ENCODE results near the gene PRKAG2.

DNA sequence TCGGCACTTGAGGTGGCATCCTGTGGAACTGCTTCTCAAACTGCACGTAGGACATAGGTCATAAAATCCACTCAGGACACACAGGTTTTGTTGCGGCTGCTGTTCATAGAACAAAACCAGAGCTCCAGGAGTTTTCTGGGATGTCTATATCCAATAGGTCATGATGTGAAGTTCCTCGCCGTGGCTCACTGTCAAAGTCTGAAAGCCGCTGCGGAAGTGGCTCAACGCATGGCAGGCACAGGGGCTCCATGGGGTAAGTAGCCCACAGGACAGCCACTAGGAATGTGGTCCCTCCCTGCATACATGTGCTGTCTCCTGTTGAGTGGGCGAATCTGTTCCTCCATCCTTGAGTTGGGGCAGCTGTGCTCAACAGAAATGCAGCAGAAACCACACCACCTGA lies 72.2 kb downstream of the PRKAG2 start:
- TF ChIP-seq, protein P1, sequence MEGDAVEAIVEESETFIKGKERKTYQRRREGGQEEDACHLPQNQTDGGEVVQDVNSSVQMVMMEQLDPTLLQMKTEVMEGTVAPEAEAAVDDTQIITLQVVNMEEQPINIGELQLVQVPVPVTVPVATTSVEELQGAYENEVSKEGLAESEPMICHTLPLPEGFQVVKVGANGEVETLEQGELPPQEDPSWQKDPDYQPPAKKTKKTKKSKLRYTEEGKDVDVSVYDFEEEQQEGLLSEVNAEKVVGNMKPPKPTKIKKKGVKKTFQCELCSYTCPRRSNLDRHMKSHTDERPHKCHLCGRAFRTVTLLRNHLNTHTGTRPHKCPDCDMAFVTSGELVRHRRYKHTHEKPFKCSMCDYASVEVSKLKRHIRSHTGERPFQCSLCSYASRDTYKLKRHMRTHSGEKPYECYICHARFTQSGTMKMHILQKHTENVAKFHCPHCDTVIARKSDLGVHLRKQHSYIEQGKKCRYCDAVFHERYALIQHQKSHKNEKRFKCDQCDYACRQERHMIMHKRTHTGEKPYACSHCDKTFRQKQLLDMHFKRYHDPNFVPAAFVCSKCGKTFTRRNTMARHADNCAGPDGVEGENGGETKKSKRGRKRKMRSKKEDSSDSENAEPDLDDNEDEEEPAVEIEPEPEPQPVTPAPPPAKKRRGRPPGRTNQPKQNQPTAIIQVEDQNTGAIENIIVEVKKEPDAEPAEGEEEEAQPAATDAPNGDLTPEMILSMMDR (IDR thresholded peaks at IDR 0.05): no peak
- TF ChIP-seq POLR2A (IDR thresholded peaks at IDR 0.05) (no peak), POLR2AphosphoS5 (IDR thresholded peaks at IDR 0.05) (no peak)

Data from transverse colon (tissue), 4 donors.